ENCODE data around the gene TRIO.
A peak's percentile ranks its signal among the peaks of the same experiment; 100 is the strongest.

The TRIO gene

DNA sequence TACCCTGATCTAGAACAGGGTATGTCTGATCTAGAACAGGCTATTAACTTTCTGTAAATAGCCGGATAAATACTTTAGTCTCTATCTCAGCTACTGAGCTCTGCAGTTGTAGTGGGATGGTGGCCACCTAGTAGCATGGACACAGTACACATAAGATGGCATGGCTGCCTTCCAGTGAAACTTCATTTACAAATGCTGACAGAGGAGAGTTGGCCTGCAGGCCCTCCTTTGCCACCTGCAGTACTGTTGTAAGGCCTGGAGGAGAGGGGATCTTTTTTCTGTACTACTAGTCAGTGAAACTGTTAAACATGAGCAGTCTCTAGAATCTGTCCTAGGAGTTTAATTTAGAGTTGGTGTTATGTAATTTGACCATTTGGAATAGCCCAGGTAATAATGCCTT, 86.0 kb downstream of the TRIO start:
- no peak for DNase-seq

DNA sequence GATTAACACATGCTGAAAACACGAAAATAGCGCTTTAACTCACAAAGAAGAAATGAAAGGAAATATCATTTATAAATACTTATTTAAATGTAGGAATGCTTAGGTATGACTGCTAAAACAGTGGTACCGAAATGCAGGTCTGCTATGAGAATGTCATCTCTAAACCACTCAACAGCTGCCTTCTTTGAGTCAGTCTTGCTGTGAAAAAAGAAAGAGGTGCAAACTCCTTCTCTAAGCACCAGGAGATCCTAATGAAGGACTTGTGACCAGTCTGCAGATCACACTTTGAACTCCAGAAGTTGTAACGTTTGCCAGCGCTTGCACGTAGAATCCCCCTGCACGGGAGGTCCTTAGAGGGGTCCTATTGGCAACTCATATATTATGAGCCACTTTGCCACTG, 86.6 kb downstream of the TRIO start:
- DNase-seq, result no peak

DNA sequence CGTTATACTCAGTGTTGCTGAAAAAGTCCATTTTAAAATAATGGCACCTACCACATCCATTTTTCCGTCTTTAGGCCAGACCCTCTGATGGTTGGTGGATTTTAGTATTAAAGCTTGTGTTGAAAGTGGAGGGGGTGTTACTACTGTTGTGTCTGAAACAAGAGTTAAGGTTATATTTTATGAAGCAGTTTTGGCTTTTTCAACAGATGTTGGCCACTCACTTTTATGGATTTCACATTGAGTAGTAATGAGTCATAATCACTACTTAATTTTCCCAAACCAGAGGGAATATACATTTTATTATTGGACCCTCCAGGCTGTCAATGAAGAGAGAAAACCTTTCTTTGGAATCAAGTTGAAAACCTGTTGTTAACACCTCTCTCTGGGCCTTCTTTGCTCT, 88.0 kb downstream of the TRIO start:
- no peak for DNase-seq

DNA sequence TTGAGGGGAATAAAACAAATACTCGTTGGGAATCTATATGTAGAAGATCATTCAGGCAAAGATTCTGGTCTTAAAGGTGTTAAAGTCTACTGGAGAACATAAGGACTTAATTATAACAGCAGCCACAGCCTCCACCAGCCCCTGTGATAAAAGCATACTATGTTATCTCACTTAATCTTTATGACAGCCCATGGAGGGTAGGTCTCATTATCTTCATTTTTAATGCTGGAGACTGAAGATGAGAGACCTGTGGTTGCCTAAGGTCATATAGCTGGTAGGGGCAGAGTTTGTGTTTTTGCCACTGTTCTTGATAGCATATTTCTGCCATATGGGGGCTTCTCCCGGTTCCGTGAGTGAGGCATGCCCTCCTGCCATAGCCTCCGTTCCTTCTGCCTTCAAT, 88.7 kb downstream of the TRIO start:
- no peak for DNase-seq

DNA sequence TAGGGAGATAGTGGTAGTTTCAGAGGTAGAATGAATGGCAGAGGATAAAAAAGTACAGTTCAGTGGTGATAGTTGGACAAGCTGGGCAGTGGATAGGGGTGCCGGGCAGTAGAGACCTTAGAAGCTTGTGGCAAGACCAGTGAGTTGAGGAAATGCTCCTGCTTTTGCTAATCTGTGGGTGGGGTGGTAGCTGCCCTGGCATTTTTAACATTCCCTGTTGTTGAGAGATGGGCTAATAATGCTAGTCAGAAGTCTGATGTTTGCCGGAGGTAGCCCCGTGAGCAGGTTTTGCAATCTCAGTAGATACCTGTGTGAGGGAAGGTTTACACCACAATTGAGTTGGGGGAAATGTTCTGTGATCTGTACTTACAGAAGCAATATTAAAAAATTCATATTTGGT, 91.1 kb downstream of the TRIO start:
- DNase-seq, result no peak

DNA sequence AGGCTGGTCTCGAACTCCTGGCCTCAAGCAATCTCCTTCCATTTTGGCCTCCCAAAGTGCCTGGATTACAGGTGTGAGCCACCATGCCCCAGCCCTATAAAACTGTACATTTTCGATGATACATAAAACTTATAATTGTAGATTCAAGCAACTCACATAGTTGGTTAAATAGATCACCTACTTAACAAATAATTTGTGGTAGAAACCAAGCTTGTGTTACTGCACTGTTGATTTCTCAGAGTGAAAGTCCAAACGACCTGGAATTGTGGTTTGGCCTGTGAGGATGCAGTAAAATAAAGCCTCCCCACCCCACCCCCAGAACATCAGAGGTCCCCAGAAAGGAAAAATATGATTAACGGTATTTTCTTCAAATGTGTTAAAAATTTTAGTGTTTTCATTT, 92.7 kb downstream of the TRIO start:
- DNase-seq, result no peak

DNA sequence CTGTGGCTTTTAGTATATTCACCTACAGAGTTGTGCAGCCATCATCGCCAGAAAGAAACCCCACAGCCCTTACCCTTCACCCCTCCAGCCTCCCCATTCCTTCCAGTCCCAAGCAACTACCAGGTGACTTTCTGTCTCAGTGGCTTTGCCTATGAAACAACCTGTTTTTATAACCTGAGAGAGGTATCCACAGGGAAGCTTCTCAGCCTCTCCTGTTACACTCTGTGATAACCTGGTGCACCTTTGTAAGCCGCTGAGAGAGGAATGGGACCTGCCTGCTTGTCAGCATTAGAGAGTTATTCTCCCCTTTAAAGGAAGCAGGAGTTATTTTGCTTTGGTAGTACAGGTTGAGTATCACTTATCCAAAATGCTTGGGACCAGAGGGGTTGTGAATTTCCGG, 93.6 kb downstream of the TRIO start:
- no peak for DNase-seq

DNA sequence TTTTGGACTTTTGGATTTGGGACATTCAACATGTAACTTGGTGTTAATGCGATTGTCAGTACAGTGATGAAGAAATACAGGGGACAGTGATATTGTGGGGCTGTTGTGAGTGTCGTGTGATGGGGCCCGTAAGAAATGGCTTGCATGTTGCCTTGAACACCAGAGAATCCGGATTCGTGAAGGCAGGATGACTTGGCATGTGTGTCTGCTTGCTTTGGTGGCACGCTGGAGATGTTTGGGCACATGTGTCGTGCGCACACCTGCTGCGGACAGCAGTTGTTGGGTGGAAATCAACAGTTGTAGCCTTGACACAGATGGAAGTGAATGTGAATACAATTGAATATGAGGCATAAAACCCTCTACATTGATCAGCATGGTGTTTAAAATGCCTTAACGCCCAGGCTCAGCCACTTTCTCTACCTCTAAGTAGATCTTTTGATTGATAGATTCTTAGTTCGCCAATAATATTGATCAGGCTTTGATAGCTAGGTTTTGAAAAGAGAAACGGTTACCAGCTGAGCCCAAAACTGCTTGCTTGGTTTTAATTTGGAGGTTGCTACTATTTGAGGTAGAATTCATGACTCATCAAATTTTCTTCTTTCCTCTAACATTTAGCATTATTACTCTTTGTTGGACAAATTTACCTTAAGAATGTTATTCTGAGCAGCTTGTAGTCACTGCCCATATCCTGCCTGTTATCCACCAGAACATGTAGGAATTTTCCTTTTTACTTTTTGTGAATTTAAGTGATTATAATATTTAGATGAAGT, 94.4 kb downstream of the TRIO start:
- no peak for DNase-seq

DNA sequence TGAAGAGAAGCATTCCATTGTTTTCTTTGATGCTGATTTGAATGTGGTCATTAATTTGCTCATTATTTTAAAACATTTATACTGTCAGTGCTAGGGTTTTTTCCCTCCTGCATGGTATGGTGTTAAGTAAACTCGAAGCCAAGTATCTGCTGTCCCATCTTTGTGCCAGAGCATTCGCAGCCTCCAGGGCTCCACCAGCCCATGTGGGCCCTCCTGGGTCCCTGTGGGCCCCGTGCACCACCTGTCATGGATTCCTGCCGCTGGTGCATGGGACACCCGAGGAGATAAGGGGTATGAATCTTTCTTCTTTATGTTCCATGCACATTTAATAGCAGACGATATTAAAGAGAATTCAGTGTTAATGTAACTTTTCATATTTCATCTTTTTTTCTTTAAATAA, 95.1 kb downstream of the TRIO start:
- no peak for DNase-seq

DNA sequence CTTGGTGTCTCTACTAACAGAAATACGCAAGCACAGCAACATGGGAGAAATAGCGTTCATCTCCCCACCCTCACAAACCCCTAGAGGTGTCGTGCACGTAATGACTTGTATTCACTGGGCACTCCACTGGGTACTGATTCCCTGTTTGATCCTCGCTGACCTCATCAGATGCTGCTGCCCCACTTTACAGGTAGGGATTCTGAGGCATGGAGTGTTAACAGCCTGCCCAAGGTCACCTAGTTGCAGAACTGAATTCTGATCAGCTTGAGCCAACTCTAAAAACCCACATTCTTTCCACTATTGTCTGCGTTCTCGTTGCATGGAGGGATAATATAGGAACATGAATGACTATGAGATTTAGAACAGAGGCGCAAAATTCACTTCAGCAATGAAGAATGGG, 96.3 kb downstream of the TRIO start:
- DNase-seq, result no peak

DNA sequence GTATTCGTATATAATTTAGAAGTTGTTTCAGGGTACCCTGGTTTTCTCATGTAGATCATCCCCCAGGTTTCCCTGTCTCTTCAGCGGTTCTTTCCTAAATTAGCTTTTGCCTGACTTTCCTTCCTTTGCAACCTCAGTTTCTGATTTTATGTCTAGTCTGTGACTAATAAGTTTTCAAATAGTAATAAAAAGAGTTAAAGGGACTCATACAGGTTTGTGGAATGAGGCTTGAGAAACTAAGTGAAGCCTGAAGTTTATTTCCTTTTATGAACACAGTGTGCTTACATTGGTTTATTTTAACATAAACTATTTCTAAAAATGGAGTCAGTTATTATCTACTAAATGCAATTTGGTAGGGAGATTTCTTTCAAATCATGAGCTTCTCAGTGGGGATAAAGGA, 96.8 kb downstream of the TRIO start:
- DNase-seq, result no peak

DNA sequence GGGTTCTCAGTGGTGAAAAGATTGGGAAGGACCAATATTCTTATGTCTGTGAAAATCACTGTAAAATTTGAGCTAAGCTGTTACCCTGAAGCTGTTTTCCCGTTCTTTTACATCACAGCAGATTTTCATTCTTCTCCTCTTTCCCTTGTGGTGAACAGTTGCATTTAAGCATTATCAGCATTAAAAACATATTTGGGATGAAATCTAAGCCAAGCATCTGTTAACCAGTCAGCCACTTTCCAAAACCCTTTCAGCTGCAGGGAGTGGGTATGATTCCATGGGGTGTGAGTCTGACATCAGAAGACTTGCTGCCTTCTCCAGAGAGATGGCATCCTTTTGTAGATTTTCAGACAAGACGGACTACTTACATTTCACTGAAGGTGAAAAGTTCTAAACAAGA, 97.2 kb downstream of the TRIO start:
- no peak for DNase-seq

DNA sequence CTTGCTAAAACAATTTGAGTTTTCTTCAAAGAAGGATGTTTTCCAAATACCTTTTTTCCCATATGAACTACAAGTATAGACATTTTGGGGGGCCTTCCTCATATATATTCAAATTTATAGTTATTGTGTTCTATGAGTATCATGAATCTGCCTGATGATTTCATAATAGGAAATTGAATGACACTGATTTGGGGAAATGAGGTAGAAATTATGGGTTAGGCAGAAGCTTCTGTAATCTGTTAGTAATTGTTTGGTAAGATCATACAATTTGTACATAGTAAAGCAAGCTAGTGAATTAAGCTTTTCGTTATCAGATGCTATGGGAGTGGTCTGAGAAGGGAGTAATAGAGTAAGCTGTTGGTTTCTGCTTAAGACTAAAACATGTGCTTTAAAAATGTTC, 98.0 kb downstream of the TRIO start:
- no peak for DNase-seq

DNA sequence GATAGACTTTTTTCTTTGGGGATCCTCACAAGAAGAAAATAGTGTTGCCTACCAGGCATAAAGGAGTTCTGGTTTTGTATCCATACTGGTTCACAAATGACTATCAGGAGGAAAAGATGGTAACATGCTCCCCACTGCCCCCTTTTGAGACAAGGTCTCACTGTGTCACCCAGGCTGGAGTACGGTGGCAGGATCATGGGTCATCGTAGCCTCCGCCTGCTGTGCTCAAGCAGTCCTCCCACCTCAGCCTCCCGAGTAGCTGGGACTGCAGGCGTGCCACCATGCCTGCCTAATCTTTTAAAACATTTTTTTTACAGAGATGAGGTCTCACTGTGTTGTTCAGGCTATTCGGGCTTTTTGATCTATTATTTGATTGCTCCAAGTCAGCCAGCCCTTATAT, 99.3 kb downstream of the TRIO start:
- no peak for DNase-seq

DNA sequence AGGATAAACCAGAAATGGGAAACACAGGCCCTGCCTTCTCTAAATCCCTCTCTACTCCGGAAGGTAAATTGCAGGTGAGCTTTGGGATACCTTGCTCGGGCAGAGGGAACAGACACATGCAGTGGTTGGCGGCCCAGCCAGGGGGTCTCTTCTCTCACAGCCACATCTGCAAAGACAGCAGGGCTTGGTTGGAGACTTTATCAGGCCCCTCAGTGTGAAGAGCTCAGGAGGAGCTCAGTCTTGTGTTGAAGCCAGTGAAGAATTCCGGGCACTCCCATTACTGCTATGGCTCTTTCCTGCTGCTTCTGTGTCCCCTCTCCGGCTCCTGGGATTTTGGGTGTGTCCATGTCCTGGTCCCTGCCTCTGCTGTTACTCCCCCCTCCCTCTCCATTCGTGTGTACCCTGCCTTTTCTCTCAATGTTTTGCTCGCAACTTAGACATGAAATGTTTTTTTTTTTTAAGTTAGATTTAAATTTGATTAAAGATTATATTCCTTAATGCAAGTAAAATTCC, 99.8 kb downstream of the TRIO start:
- no peak for DNase-seq

DNA sequence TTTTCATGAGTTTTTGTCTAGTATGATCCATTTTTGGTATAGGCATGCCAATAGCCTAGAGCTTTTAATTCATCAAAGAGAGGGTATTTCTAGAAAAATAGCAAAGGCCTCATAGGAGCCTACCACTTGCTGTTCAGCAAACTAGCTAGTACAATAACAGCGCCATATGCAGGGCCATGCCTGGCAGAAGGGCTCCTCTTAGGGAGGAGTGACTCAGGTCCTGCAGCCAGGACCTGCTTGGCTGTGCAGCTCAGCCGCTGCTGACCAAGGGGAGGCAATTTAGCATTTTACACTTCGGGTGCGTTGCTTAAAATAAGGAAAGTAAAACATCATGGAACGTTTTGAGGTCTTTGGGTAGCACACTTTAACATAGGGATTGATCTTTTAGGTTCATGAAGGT, 100.6 kb downstream of the TRIO start:
- peak; percentile 10 for DNase-seq

DNA sequence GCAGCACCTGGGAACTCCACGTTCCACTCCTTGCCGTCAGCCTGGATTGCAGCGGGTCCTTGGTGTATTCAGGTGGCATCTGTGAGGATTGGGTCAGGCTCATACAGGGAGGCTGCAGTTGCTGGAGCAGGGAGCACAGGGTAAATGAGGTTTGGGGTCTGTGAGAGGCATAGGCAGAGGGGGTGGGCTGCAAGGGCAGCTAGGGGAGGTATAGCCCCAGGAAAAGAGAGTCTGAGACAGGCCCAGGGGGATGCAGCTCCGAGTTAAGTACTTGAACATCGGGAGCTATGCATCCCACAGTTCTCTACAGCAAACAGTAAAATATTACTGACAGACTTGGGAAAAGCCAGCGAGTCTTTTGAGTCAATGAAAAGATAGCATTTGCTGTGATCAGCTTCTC, 101.6 kb downstream of the TRIO start:
- DNase-seq, result no peak

DNA sequence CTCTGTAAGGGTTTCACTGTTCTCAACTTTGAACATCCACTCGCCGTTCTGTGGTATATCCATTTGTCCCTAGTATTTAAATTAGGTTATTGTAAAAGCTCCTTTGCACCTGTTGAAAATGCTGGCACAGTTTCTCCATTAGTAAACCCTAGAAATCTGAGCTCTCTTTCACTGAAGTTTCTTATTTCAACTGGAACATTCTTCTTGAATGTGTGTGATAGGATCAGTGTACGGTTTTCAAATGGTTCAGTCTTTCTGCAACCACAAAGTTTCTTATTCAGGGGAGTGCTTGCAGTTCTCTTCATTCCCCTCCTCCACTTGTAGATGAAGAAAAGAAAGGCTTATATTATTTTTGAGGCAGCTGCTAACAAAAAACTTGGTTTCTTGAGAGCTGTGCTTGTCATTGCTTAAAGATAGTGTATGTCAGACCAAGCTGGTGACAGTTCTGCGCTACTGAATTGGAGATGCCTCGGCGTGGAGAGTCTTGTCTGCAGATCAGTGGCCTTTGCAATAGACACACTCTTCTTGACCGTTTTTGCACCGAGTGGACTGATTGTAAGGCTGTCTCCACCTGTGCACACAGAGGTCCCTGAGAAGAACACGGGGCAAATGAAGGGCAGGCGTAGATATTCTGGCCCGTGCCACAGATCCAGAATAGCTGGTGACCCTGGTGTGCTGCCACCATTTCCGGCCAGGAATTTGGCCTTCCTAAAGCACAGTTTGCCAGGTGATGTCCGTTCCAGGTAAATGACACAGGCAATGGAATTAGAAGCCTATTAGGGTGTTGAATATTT, 102.2 kb downstream of the TRIO start:
- no peak for DNase-seq

DNA sequence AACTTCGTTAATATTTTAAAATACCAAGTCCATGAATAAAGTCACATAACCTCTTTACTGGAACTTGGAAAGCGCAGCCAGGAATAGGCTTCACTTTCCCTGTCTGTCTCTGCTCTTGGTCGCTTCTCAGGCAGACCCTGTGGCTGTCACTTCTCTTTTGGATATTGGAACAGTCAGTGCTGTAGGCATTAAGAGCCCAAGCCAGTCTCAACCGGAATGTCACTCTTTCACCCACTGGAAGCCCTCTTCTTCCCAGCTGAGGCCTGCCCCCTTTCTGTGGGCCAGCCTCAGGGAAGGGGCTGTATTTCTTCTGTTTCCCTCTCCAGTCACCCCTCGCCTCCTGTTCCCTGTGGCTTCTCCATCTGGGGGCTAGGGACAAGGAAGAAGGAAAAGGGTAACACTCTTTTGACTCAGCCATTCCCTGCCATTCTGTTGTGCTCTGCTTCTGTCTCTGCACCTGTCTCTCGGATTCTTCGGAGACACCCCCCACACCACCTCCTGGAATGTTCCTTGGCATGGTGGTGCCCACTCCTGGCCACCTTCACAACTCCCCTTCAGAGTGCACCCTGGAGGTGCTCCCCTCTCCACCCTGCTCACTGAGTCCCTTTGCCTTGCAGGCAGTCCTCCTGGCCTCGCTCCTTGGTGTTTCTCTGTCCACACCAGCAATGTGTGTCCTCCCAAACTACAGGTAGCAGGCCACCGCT, 103.4 kb downstream of the TRIO start:
- no peak for DNase-seq

DNA sequence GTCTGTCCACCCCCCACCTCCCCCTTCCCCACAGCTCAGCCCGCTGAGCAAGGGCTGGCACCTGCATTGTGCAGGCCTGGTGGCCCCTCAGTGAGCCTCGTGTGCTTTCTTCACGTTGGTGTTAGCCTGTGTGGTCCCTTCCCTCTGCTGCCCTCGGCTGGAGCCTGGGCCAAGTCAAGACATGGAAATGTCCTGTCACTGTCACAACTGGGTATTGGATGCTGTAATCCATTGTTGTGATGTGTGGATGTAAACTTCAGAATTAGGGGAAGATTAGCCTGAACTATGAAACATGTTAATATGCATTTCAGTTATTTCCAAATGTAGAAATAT, 103.9 kb downstream of the TRIO start:
- no peak for DNase-seq

DNA sequence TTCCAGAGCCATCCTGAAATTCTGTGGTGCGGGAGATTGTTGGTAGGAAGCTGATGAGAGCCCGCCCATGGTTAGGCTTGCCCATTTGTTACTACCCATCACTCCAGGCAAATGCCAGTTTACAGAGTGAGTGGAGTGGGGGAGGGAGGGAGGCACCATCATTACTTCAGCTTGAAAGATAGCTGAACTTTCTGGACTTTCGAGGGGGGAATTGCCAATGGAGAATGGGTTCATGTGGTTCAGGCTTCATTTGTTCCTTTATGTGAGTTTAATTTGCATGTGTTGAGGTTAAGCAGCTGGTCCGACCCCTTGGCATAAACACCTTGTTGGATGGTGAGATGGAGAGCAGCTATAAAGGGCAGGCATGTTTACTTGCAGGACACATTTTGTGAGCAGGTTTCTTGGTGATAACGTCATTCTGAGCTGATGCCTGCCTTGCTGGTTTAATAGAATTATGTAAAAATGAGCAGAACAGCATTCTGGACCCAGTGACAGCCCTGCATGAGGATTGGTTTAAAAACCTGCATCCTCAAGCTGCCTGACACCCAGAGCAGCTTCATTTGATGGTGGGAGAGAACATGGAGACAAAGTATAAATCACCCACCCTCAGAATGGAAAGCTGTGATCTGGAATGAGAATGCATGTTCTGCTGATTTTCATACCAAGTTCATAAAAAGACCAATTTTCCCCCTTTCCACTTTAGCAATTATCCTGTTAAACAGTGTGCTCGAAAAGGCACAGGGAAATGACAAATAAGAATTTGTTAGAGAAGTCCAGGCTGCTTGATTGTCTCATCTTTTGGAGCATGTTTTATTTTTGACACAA, 106.3 kb downstream of the TRIO start:
- DNase-seq, result no peak

DNA sequence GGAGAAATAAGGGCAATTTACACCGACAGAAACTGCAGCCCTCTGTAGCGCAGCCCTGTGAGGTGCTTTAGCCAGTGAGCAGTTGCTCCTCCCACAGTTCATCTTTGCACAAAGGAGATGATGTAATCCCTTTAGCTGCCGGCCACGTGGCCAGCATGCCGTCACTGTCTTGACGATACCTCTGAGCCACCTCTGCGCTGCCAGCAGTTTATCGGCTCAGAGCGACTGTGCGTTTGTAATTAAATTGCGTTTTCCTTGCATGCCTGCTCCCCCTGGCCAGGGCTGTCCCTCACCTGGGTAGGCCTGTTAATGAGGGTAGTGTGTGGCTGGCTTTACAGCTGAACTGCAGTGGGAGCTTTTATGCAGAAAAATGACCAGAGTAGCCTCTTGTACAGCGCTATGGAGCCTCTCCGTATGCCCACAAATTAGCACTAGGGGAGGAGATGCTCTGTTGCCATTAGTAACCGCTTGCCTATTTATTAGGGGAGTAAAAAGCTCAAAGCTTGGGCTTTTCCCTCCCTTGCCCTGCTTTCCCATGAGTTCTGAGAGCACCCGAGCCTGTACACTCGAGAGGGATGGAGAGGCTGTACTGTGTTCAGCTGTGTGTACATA, 107.0 kb downstream of the TRIO start:
- peak; percentile 81 for DNase-seq

All from NCI-H146 (cell line).